Measurements from ENCODE around the gene PRKX.
"Not testable (repeated sequence)": the region's sequence is repeated elsewhere in the genome, so short reads cannot be mapped to it uniquely, and the experiment has no call there.

Gene PRKX

GRCh38 chrX:3577551-3577950 lies 135.9 kb downstream of the PRKX start:
- no peak for DNase-seq (ENCODE audit: low read depth)

- no peak for DNase-seq (ENCODE audit: low read depth)
These were observed 136.5 kb downstream of the PRKX start for GRCh38 chrX:3576886-3577501.

- DNase-seq (ENCODE audit: low read depth) = no peak
These were observed 145.8 kb downstream of the PRKX start for GRCh38 chrX:3567686-3568085.

- no peak for DNase-seq (ENCODE audit: low read depth)
These were observed 150.0 kb downstream of the PRKX start for GRCh38 chrX:3563451-3563850.

GRCh38 chrX:3560010-3560409 lies 153.4 kb downstream of the PRKX start:
- DNase-seq (ENCODE audit: low read depth) = not testable (repeated sequence)
